ENCODE results near the gene PRM3.

PRM3 gene

DNA sequence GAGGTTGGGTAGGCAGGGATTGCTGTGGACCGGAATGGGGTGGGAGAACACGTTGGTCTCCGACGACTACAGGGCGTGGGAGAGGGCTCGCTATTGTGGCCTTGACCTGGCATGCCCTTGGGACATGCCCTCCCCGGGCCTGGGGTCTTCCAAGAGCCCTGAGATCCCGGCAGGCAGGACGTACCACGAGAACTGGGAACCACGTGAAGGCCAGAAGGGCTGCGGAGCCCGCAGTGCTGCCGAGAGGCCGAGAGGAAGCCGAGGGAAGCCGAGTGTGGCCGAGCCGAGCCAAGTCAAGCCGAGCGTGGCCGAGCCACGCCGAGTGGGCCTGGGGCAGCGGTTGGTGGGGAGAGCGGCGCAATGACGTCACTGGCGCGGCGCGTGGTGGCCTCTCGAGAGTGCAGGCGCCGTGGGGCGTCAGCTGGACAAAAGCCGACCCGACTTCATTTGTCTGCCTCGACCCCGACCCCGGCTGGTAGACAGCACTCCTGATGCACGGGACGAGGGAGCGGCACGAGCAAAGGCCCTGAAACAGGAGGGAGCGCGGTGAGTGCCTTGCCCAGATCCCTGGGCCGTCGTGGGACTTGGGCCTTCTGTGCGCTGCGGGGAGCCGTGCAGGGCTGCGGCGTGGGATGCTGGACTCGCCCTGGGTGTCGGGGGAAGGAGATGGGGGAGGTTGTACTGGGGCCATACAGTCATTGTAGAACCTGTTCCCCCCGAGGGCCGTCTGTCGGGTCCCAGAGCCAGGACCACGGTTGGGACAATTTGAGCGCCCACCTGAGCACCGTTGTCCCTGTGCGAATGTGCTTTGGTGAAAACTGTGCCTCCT lies 24.0 kb downstream of the PRM3 start:
- DNase-seq = no peak

DNA sequence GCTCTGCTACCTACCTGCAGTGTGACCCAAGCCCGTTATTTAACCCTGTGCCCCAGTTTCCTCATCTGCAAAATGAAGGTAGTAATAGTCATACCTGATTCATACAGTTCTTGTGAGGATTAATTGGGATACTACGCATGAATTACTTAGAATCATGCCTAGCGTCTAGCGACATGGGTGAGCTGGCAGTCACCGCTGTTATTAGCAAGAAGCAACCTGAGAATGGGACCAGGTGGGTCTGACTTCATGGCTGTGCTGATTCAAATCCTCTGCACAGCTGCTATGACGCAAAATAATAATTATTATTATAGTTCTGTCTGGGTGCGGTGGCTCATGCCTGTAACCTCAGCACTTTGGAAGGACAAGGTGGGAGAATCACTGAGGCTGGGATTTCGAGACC lies 25.3 kb downstream of the PRM3 start:
- peak in 1 of 56 donors; percentile 6 for DNase-seq

- no peak for DNase-seq
These were observed 27.4 kb downstream of the PRM3 start for GRCh38 chr16:11245988-11246387.

DNA sequence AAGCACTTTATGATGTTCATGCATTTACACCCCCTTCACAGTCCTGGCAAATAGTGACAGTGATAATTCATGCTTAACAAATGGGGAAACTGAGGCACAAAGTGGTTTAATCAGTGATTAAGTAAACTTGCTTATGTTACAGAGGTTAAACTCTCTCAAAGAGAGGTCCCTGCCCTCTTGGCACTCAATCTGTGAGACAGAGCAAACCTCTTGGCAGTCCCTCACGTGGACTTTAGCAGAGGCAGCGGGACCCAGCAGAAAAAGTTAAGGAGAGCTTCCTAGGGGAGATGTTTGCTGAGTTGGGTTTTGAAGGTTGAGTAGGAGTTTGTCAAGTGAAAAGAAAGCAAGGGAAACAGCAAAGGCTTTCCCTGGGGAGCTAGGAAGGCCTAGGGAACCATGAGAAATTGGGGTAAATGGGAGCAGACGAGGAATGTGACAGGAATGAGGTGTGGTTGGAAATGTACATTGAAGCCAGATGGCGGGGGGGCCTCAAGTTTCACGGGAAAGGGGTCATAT lies 28.1 kb downstream of the PRM3 start:
- DNase-seq = no peak

DNA sequence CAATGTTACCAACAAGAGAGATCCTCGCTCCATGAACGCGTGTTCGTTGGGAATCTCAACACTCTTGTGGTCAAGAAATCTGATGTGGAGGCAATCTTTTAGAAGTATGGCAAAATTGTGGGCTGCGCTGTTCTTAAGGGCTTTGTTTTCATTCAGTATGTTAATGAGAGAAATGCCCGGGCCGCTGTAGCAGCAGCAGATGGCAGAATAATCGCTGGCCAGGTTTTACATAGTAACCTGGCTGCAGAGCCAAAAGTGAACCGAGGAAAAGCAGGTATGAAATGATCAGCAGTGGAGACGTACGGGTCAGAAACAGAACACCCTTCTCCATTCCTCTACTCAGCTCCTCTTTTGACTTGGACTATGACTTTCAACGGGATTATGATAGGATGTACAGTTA lies 30.8 kb downstream of the PRM3 start:
- DNase-seq = no peak

GRCh38 chr16:11241480-11242204 lies 31.8 kb downstream of the PRM3 start:
- DNase-seq = no peak

GRCh38 chr16:11240636-11241473 lies 32.6 kb downstream of the PRM3 start:
- DNase-seq = no peak

DNA sequence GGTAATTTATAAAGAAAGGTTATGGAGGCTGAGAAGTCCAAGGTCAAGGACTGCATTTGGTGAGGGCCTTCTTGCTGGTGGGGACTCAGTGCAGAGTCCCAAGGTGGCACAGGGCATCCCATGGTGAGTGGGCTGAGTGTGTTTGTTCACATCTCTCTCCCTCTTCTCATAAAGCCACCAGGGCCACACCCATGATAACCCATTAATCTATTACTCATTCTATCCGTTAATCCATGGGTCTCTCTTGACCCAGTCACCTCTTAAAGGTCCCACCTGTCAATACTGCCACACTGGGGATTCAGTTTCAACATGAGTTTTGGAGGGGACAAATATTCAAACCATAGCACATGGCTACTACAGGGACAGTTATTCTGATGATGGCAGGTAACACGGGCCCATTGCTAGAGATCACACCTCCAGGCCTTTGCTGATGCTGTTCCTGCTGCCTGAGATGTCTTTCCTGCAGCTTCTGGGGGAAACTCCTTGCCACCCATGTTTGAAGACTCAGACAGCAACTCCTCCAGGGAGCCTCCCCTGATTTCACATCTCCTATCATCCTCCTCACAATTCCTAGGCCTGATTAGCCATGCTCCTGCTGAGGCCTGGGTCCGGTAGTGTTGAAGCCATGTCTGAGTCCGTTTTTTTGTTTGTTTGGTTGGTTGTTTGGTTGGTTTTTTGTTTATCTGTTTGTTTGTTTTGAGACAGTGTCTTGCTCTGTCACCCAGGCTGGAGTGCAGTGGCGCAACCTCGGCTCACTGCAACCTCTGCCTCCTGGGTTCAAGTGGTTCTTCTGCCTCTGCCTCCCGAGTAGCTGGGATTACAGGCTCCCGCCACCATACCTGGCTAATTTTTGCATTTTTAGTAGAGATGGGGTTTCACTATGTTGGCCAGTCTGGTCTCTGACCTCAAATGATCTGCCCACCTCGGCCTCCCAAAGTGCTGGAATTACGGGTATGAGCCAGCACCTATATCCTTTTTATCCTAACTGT lies 33.5 kb downstream of the PRM3 start:
- no peak for DNase-seq

GRCh38 chr16:11238272-11239202 lies 34.9 kb downstream of the PRM3 start:
- no peak for DNase-seq

- no peak for DNase-seq
These were observed 36.8 kb downstream of the PRM3 start for GRCh38 chr16:11236461-11237254.

GRCh38 chr16:11235703-11235991 lies 37.8 kb downstream of the PRM3 start:
- DNase-seq = no peak

GRCh38 chr16:11234884-11235702 lies 38.3 kb downstream of the PRM3 start:
- no peak for DNase-seq

GRCh38 chr16:11233727-11234376 lies 39.6 kb downstream of the PRM3 start:
- no peak for DNase-seq

GRCh38 chr16:11232852-11233726 lies 40.3 kb downstream of the PRM3 start:
- peak in 2 of 56 donors; percentile 12 to 21 for DNase-seq

GRCh38 chr16:11232302-11232851 lies 41.1 kb downstream of the PRM3 start:
- no peak for DNase-seq

Data from nucleus accumbens (tissue), 56 donors.